Hindlimb muscle (tissue), 1 donor: ENCODE data around the gene CYP2E1. TPM values are rescaled to one million over a fixed set of nuclear protein-coding genes. Genes with fewer than 3 reads are reported as not detected.
A peak's percentile ranks its signal among the peaks of the same experiment; 100 is the strongest.
"Not testable (repeated sequence)": the region's sequence is repeated elsewhere in the genome, so short reads cannot be mapped to it uniquely, and the experiment has no call there.

Experiments
- DNase-seq: peaks from one replicate; pipeline ENCODE4 v3.0.0-alpha.2; 2013
- polyA plus RNA-seq: library from polyadenylated mRNA; unstranded; fragments of 120-200 nt; gene quantifications from one replicate; pipeline ENCODE4 v1.2.1, GENCODE V29; 2013; ENCODE audit not compliant: insufficient read length

Gene CYP2E1
- 1.6 TPM for polyA plus RNA-seq

DNA sequence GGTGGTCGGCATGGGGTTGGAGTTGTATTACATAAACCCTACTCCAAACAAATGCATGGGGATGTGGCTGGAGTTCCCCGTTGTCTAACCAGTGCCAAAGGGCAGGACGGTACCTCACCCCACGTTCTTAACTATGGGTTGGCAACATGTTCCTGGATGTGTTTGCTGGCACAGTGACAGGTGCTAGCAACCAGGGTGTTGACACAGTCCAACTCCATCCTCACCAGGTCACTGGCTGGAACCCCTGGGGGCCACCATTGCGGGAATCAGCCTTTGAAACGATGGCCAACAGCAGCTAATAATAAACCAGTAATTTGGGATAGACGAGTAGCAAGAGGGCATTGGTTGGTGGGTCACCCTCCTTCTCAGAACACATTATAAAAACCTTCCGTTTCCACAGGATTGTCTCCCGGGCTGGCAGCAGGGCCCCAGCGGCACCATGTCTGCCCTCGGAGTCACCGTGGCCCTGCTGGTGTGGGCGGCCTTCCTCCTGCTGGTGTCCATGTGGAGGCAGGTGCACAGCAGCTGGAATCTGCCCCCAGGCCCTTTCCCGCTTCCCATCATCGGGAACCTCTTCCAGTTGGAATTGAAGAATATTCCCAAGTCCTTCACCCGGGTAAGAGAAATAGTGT, at the start of gene CYP2E1:
Gene CYP2E1, plus strand, starts transcription at position 407 of the 632 bp plus-strand sequence. Its CDS starts 33 bp downstream, at position 440.
- no peak for DNase-seq

GRCh38 chr10:133481086-133481643, 46.0 kb upstream of the CYP2E1 start:
- no peak for DNase-seq

GRCh38 chr10:133481657-133482056, 45.5 kb upstream of the CYP2E1 start:
- DNase-seq: no peak

DNA sequence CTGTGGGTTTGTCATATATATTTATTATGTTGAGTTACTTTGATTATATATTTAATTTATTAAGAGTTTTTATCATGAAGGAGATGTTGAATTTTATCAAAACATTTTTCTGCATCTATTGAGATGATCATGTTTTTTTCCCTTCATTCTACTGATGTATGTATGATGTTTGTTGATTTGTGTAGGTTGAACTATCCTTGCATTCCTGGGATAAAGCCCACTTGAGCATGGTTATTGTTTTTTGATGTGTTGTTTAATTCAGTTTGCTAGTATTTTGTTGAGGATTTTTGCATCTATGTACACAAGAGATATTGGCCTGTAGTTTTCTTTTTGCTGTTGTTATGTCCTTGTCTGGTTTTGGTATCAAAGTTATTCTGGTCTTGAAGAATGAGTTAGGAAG, 42.3 kb upstream of the CYP2E1 start:
- DNase-seq: no peak

DNA sequence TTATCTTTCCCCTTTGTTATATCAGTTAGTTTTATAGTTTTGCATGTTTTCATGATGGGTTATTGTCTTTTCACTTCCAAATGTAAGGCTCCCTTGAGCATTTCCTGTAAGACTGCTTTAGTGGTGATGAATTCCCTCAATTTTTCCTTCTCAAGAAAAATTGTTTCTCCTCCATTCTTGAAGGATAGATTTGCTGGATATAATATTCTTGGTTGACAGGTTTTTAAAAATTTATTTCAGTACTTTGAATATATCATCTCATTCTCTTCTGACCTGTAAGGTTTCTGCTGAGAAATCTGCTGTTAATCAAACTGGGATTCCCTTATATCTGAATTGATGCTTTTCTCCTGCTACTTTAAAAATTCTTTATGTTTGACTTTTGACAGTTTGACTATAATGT, 40.1 kb upstream of the CYP2E1 start:
- no peak for DNase-seq

GRCh38 chr10:133488354-133488753, 38.8 kb upstream of the CYP2E1 start:
- DNase-seq: no peak

DNA sequence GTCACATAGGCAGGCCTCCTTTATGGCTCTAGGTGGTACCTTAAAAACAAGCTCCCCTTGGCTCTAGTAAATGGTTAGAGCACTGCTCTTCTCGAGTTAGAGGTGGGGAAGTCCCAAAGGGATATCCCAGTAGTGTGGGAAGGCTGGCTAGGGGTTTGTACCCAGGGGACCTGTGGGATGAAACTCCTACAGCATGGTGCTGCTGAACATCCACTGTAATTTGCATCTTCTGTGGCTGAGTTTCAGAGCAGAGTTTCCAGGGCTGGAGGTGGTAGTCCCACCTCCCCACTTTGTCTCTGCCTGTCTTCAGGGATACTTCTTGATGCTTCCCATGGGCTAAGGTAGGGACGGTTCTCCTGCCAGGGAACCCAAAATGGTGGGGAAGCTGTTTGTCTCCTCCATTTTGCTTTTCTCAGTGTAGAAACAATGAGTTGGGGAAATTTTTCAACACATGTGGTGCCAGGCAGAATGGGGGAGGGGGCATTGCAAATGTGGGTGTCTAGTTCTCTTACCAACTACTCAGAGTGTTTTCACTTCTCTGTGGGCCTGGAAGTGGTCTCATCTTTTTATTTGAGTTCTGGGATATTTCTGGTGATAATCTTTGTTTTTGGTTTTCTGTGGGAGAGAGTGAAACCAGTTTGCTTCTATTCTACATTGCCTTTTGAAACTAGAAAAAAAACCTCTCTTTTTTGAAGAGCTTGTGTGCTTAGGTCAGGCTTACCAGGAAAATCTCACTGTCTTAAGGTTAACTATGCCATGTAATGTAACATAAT, 37.2 kb upstream of the CYP2E1 start:
- no peak for DNase-seq

GRCh38 chr10:133493562-133493961, 33.6 kb upstream of the CYP2E1 start:
- not testable (repeated sequence) for DNase-seq

DNA sequence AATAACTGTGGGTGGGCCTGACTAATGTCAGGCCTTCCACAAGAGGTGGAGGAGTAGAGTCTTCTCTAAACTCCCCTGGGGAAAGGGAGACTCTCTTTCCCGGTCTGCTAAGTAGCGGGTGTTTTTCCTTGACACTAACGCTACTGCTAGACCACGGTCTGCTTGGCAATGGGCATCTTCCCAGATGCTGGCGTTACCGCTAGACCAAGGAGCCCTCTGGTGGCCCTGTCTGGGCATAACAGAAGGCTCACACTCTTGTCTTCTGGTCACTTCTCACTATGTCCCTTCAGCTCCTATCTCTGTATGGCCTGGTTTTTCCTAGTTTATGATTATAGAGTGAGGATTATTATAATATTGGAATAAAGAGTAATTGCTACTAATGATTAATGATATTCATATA, 29.8 kb upstream of the CYP2E1 start:
- not testable (repeated sequence) for DNase-seq

DNA sequence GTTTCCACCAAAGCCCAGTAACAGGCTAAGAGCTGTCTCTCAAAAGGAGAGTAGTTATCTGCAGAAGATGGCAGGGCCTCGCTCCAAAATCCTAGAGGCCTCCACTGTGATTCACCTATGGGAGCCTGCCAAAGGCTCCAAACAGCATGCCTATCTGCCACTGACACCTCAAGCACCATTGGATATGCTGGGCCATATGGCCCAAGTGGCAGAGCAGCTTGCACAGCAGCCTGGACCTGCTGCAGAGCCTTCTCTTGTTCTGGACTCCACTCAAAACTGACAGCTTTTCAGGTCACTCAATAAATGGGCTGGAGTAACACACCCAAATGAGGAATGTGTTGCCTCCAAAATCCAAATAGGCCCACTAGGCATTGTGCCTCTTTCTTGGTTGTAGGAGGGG, 28.0 kb upstream of the CYP2E1 start:
- DNase-seq: not testable (repeated sequence)

- not testable (repeated sequence) for DNase-seq
These were observed 26.3 kb upstream of the CYP2E1 start for GRCh38 chr10:133500897-133501296.

DNA sequence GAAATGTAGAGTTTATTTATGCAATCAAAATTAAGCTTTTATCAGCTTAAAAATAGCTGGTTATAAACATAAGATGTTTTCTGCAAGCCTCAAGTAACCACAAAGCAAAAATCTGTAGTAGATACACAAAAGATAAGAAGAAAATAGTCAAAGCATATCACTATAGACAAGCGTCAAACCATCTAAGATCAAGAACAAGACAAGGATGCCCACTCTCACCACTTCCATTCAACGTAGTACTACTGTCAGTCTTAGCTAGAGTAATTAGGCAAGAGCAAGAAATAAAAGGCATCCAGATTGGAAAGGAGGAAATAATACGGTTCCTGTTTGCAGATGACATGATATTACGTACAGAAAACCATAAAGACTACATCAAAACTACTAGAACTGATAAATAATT, 17.5 kb upstream of the CYP2E1 start:
- DNase-seq: no peak

DNA sequence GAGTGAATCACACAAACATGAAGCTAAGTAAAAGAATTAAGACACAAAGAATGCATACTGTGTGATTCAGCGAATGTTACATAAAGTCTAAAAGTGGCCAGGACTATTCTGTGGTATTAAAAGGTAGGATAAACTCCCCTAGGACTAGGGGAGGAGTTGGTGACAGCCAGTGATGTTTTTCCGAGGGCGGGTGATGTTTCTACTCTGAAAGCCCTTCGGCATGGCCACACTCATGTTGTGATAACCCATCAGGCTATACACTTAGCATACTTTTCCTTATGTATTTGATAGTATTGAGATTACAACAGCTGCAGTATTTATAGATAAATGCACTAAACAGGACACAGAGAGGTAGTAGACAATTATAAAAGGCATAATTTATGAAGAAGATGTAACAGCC, 15.8 kb upstream of the CYP2E1 start:
- DNase-seq: no peak

DNA sequence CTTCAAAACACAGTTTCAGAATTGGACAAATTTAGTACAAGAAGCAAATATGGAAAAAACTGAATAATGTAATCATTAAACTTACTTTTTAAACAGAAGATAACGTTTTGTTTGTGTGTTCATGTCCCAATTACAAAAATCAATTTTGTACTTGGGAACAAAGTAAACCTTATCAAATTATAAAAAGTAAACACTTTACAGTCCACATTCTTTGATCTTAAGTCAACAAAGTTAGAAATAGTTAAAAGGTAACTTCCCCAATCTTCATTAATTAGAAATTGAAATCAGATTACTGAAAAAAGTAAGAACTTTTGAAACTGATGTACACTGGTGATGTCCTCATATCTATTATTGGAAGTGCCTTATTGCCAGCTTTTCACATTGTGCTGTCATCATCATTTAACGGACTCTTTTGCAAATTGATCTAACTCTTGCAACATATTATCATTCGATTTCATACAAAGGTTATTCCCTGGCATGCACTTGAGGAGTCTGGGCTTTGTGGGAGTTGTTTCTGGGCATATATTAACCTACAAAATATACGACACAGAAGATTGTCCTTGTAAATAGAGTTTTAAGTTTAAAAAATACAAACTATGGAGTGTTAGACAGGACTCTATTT, 15.1 kb upstream of the CYP2E1 start:
- no peak for DNase-seq

- no peak for DNase-seq
These were observed 11.7 kb upstream of the CYP2E1 start for GRCh38 chr10:133515471-133515870.

- no peak for DNase-seq
These were observed 11.1 kb upstream of the CYP2E1 start for GRCh38 chr10:133516057-133516456.

DNA sequence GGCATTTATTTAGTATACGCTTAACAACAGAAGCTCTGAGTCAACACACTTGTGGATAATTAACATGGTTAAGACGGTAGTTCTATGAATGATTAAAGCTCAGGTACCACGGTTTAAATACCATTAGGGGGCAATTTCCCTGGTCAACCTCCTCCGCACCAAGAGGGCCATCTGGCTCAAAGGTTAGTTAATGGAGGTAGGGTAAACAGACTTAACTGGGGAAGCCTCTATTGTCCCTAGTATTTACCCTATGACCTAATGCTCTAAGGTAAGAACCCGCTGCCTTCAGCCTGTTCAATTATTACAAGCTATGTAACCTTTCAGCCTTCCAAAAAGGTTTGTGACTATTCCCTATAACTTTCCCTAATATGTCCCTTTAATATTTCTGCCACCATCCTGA, 8.6 kb upstream of the CYP2E1 start:
- not testable (repeated sequence) for DNase-seq

- peak; percentile 8 for DNase-seq
These were observed 6.9 kb upstream of the CYP2E1 start for GRCh38 chr10:133520193-133520738.

GRCh38 chr10:133523631-133524203, 3.4 kb upstream of the CYP2E1 start:
- no peak for DNase-seq

GRCh38 chr10:133525444-133525843, 1.7 kb upstream of the CYP2E1 start:
- no peak for DNase-seq

GRCh38 chr10:133527771-133528271, 658 bp downstream of the CYP2E1 start:
- no peak for DNase-seq

GRCh38 chr10:133528296-133528844, 1.2 kb downstream of the CYP2E1 start:
- DNase-seq: no peak
